ENCODE measurements around the gene MBP. TPM values are rescaled to one million over a fixed set of nuclear protein-coding genes. Genes with fewer than 3 reads are reported as not detected.

MBP gene
- total RNA-seq, 1 experiment from 2014 or later, result 31.6 TPM

DNA sequence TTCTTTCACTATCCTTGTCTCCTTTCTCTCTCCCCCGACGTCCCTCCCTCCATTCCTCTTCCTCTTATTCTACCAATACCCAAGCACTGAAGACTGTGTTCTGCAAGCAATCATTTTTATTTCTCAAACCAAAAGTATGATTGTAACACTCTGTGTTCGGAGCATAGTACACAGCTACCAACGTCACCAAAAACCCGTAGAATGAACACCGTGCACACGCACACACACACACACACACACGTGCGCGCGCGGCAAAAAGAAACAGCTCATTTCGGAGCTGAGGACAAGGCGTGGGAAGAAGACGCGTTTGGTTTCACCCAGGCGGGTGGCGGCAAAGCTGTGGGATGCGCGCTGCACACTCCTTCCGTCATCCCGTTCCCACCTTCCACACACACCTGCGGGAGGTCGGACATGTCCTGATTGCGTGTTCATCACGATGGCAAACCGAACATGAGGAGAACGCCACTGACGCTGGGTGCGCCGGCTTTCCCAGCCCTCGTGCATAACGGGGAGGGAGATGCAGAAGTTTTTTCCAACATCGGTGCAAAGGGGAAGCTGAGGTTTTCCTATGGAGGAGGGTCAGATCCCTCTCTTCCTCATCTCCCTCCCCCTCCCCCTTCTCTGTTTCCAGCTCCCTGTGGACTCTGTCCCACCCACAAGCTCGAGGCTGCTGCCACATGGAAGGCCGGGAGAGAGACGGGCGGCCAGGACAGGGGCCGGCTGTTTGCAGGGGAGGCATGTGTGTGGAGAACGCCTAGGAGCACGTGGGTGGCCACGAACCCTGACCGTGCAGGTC lies 20.4 kb downstream of the MBP start:
- intact Hi-C loops (cut with micrococcal nuclease), result no loop called here
- no peaks in the 10 kb centered on the region for H3K9me3 Mint-ChIP-seq (ENCODE audit: unreplicated experiment)
- POLR2A ChIA-PET, result interaction anchor here (0.6 to 1.1 kb wide), 2 partner anchors 23 to 42 kb away, joined by 3 read pairs; no protein-coding TSS in a partner anchor
- peak overlapping the region; percentile 63 for H3K27ac Mint-ChIP-seq (ENCODE audit: low read depth, unreplicated experiment)
- CTCF ChIA-PET, result no interaction called here
- H3K4me1 Mint-ChIP-seq (ENCODE audit: insufficient read depth, unreplicated experiment), result peaks cover 39% of the 10 kb centered on the region
- no TSS peak for BruUV-seq (replicated peaks)
- no peaks in the 10 kb centered on the region for H3K27me3 Mint-ChIP-seq (ENCODE audit: insufficient read depth, unreplicated experiment)
- no peak for TF ChIP-seq CTCF (IDR thresholded peaks at IDR 0.05; ENCODE audit: unreplicated experiment)
- peaks cover 12% of the 10 kb centered on the region for H3K36me3 Mint-ChIP-seq (ENCODE audit: insufficient read depth, unreplicated experiment)
- DNase-seq (ENCODE audit: unreplicated experiment), result no peak
- H3K4me3 Mint-ChIP-seq (ENCODE audit: unreplicated experiment), result no peak overlapping the region

DNA sequence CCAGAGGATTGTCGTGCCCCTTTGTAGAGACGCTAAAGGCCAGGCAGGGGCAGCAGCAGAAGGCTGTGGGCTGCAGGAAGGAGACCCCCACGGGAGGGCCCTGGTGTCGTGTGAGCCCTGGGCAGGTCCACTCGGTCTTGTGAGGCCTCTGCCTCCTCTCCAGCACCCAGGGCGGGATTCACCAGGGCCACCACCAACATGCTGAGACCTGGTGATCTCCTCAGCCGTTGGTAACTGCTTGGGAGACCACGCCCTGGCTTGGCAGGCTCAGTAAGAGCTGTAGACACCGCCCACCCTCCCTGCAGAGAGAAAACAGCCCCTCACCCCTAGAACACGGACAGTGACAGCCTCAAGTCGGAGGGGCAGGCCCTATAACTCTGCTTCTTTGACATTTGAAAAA lies 21.1 kb downstream of the MBP start:
- no peak for TF ChIP-seq CTCF (IDR thresholded peaks at IDR 0.05; ENCODE audit: unreplicated experiment)
- peak overlapping the region; percentile 63 for H3K27ac Mint-ChIP-seq (ENCODE audit: low read depth, unreplicated experiment)
- peak; percentile 30 for DNase-seq (ENCODE audit: unreplicated experiment)
- H3K4me3 Mint-ChIP-seq (ENCODE audit: unreplicated experiment), result no peak overlapping the region
- no TSS peak for BruUV-seq (replicated peaks)
- ChIA-PET POLR2A (interaction anchor here (0.6 kb wide), 1 partner anchor 41 kb away, joined by 3 read pairs; no protein-coding TSS in a partner anchor), CTCF (interaction anchor here (0.9 kb wide), 1 partner anchor 9 kb away, joined by 3 read pairs; no protein-coding TSS in a partner anchor)
- intact Hi-C loops (cut with micrococcal nuclease), result no loop called here
- H3K36me3 Mint-ChIP-seq (ENCODE audit: insufficient read depth, unreplicated experiment), result peaks cover 19% of the 10 kb centered on the region
- H3K9me3 Mint-ChIP-seq (ENCODE audit: unreplicated experiment), result no peaks in the 10 kb centered on the region
- H3K27me3 Mint-ChIP-seq (ENCODE audit: insufficient read depth, unreplicated experiment), result no peaks in the 10 kb centered on the region
- peaks cover 39% of the 10 kb centered on the region for H3K4me1 Mint-ChIP-seq (ENCODE audit: insufficient read depth, unreplicated experiment)

GRCh38 chr18:77110936-77111335 lies 21.6 kb downstream of the MBP start:
- DNase-seq (ENCODE audit: unreplicated experiment), result no peak
- POLR2A ChIA-PET, result no interaction called here
- Mint-ChIP-seq H3K27ac (ENCODE audit: low read depth, unreplicated experiment) (peak overlapping the region; percentile 63), H3K27me3 (ENCODE audit: insufficient read depth, unreplicated experiment) (no peaks in the 10 kb centered on the region), H3K9me3 (ENCODE audit: unreplicated experiment) (no peaks in the 10 kb centered on the region), H3K36me3 (ENCODE audit: insufficient read depth, unreplicated experiment) (peaks cover 20% of the 10 kb centered on the region), H3K4me1 (ENCODE audit: insufficient read depth, unreplicated experiment) (peaks cover 39% of the 10 kb centered on the region), H3K4me3 (ENCODE audit: unreplicated experiment) (no peak overlapping the region)
- intact Hi-C loops (cut with micrococcal nuclease), result no loop called here
- BruUV-seq (replicated peaks), result no TSS peak
- CTCF ChIA-PET, result interaction anchor here (0.7 to 0.9 kb wide), 2 partner anchors 9 to 96 kb away, joined by 3 read pairs; no protein-coding TSS in a partner anchor
- TF ChIP-seq CTCF (IDR thresholded peaks at IDR 0.05; ENCODE audit: unreplicated experiment), result no peak

- H3K9me3 Mint-ChIP-seq (ENCODE audit: unreplicated experiment), result no peaks in the 10 kb centered on the region
- H3K36me3 Mint-ChIP-seq (ENCODE audit: insufficient read depth, unreplicated experiment), result peaks cover 20% of the 10 kb centered on the region
- ChIA-PET POLR2A (no interaction called here), CTCF (interaction anchor here (0.7 to 0.9 kb wide), 2 partner anchors 8 to 96 kb away, joined by 3 read pairs; no protein-coding TSS in a partner anchor)
- TF ChIP-seq CTCF (IDR thresholded peaks at IDR 0.05; ENCODE audit: unreplicated experiment), result no peak
- peaks cover 36% of the 10 kb centered on the region for H3K4me1 Mint-ChIP-seq (ENCODE audit: insufficient read depth, unreplicated experiment)
- intact Hi-C loops (cut with micrococcal nuclease), result no loop called here
- no peak for DNase-seq (ENCODE audit: unreplicated experiment)
- no TSS peak for BruUV-seq (replicated peaks)
- H3K27me3 Mint-ChIP-seq (ENCODE audit: insufficient read depth, unreplicated experiment), result no peaks in the 10 kb centered on the region
- H3K4me3 Mint-ChIP-seq (ENCODE audit: unreplicated experiment), result no peak overlapping the region
- peak overlapping the region; percentile 46 for H3K27ac Mint-ChIP-seq (ENCODE audit: low read depth, unreplicated experiment)
These were observed 22.2 kb downstream of the MBP start for GRCh38 chr18:77110400-77110799.
